ENCODE results near the gene UBE2U.

GRCh38 chr1:64243757-64244080, 40.3 kb downstream of the UBE2U start:
- TF ChIP-seq POLR2AphosphoS5 (IDR thresholded peaks at IDR 0.05; ENCODE audit: low read depth, low read length) (no peak), TAF1 (IDR thresholded peaks at IDR 0.05; ENCODE audit: borderline replicate concordance, insufficient read depth, low read length) (no peak)
- TF ChIP-seq, protein P1, sequence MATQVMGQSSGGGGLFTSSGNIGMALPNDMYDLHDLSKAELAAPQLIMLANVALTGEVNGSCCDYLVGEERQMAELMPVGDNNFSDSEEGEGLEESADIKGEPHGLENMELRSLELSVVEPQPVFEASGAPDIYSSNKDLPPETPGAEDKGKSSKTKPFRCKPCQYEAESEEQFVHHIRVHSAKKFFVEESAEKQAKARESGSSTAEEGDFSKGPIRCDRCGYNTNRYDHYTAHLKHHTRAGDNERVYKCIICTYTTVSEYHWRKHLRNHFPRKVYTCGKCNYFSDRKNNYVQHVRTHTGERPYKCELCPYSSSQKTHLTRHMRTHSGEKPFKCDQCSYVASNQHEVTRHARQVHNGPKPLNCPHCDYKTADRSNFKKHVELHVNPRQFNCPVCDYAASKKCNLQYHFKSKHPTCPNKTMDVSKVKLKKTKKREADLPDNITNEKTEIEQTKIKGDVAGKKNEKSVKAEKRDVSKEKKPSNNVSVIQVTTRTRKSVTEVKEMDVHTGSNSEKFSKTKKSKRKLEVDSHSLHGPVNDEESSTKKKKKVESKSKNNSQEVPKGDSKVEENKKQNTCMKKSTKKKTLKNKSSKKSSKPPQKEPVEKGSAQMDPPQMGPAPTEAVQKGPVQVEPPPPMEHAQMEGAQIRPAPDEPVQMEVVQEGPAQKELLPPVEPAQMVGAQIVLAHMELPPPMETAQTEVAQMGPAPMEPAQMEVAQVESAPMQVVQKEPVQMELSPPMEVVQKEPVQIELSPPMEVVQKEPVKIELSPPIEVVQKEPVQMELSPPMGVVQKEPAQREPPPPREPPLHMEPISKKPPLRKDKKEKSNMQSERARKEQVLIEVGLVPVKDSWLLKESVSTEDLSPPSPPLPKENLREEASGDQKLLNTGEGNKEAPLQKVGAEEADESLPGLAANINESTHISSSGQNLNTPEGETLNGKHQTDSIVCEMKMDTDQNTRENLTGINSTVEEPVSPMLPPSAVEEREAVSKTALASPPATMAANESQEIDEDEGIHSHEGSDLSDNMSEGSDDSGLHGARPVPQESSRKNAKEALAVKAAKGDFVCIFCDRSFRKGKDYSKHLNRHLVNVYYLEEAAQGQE (IDR thresholded peaks at IDR 0.05; ENCODE audit: insufficient read depth in 1 of 2, low read depth in 2 of 2, low read length in 2 of 2), result no peak

Data from PFSK-1 (cell line).